ENCODE results near the gene COLQ.

COLQ gene

DNA sequence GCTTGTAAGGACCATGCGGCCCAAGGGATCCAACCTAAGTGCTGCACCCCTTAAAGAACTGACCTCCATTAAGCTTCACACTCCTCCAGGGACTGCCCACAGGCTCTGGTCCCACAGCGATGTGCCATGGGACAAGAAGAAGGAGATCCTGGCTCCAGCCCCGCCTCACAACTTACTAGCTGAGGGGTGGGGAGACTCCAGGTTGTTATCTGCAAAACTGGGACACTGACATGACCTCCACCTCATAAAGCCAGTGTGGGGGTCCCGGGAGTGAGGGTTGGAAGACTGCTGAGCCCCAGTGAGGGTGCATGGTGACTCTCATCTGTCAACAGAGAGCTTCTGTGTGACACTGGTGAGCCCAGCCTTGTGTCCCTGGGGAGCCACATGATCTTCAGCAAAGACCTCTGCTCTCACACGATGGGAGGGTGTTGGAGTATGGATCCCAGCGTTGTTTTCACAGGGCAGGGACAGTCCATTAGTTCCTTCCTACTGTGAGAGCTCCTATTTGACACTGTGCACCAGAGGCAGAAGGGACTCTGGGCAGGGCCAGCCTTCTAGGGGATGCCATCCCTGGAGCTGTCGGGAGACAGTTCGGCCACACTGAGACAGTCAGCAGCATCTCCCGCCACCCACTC, 67.4 kb downstream of the COLQ start:
- DNase-seq = no peak

GRCh38 chr3:15453501-15453900, 68.0 kb downstream of the COLQ start:
- no peak for DNase-seq

DNA sequence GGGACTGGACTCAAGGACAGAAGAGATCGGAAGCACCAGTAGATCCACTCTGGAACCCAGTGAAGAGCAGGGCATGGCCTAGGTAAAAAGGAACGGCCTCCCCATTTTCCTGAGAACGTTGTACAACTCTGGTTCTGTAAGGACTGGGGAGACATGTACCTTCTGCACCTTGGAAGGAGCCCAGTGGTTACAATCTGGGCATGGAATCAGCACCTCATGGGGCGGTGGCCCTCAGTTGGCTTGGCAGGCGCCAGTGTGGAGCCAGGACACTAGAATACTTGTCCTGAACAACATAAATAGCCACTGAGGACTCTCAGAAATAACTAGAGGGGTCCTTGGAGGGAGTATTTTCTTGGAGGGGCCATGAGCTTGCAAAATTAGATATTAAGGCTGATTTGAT, 68.5 kb downstream of the COLQ start:
- DNase-seq = no peak

DNA sequence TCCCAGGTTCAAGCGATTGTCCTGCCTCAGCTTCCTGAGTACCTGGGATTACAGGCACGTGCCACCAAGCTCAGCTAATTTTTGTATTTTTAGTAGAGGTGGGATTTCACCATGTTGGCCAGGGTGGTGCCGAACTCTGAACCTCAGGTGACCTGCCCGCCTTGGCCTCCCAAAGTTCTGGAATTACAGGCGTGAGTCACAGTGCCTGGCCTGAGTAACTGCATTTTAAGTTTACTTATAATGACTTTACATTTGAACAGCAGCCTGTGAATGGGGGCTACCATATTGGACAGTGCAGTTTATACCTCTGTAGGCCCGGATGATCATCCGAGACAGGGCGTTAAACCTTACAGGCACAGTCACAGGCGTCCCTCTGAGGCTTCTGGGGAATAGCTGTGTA, 69.3 kb downstream of the COLQ start:
- DNase-seq = no peak

DNA sequence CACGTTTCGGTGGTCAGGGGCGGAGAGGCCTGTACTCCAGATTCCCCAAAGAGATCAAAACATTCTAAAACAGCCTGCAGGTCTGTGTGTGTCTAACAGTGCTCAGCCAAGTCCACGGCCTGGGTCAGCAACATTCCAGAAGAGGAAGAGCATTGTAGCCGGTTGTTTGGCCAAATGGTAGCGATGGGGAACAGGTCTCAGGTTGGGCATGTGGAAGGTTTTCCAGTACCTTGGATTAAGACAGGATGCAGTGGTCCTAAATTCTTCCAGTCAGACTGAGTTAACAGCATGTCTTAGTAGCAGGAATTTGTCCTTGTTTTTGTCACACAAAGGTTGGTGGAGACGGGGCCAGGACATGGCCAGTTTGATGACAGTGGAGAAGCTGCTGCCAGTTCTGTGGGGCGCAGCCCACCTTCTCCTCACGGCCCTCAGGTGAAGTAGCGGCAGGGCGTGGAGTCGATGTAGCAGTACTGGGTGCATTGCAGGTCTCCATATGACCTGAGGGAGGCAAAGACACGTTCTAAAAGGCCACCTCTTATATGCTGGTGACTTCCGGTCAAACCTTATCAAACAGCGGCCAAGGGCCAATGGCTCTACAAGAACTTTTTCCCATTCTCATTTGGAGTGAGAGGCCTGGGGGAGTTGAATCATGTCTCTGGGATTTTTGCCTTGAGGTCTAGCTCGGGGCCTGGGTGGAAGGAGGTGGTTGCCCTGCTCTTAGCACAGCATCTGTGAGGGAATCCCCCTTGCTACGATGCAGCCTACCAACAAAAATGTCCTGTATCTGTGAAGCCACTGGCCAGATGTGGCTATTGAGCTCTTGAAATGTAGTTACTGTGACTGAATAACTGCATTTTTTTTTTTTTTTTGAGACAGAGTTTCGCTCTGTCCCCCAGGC, 70.0 kb downstream of the COLQ start:
- no peak for DNase-seq

- no peak for DNase-seq
Measured at GRCh38 chr3:15450438-15451215, 70.9 kb downstream of the COLQ start.

- DNase-seq = no peak
Measured at GRCh38 chr3:15449489-15450224, 71.8 kb downstream of the COLQ start.

GRCh38 chr3:15443826-15444524, 77.5 kb downstream of the COLQ start:
- DNase-seq = no peak

GRCh38 chr3:15440891-15441290, 80.6 kb downstream of the COLQ start:
- peak; percentile 16 for DNase-seq

DNA sequence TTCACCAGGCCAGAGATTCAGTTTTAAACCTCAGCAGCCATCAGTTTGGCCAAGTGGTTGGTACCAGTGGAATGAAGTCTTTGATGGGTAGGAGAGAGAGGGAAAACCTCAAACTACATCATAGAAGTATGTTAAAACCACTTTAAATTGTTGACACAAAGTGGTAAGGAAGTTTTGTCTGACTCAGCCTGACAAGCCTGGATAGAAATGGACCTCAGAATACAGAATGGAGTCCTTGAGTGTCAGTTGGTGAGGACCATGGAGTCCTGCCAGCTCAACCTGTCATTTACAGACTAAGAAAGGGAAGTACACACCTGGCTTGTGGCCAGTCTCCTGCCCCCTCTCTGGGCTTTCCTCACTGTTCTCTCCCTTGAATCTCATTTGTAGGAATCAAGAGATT, 82.0 kb downstream of the COLQ start:
- no peak for DNase-seq

- no peak for DNase-seq
Measured at GRCh38 chr3:15438983-15439382, 82.5 kb downstream of the COLQ start.

GRCh38 chr3:15436246-15436645, 85.3 kb downstream of the COLQ start:
- DNase-seq = no peak

DNA sequence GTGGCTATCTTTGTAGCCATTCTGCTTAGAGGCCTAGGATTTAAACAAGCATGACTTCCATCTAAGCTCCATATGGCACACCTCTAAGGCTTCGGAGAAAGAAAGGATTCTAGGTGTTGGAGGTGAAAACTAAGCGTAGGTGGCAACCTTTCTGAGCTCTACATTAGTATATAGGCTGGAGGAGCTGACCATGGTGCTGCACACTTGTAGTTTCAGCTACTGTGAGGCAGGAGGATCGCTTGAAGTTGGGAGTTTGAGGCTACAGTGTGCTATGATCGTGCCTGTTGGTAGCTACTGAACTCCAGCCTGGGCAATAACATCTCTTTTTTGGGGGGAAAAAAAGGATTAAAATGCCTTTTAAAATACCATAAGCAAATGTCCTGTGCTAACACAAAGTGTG, 86.8 kb downstream of the COLQ start:
- no peak for DNase-seq

GRCh38 chr3:15433531-15433930, 88.0 kb downstream of the COLQ start:
- no peak for DNase-seq

GRCh38 chr3:15431256-15431837, 90.2 kb downstream of the COLQ start:
- DNase-seq = no peak

- DNase-seq = no peak
Measured at GRCh38 chr3:15430624-15431023, 90.9 kb downstream of the COLQ start.

- no peak for DNase-seq
Measured at GRCh38 chr3:15429080-15429479, 92.4 kb downstream of the COLQ start.

DNA sequence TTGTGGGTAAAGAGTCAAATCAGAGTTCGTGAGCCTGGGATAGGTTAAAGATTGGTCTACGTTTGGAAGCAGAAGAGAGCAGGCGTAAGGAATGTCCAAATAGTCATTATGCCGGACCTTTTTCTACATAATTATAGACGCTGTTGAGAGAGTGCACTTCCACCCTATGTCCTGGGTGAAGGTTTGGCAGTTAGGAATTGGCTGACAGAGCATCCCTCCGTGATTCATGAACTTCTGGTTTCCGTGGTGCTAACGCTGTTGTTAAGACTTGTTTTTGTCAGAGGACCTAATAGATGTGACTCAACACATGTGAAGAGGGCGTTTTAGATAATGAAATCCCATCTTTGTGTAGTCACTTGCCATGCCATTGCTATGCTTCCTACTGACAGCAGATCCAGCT, 93.0 kb downstream of the COLQ start:
- DNase-seq = no peak

DNA sequence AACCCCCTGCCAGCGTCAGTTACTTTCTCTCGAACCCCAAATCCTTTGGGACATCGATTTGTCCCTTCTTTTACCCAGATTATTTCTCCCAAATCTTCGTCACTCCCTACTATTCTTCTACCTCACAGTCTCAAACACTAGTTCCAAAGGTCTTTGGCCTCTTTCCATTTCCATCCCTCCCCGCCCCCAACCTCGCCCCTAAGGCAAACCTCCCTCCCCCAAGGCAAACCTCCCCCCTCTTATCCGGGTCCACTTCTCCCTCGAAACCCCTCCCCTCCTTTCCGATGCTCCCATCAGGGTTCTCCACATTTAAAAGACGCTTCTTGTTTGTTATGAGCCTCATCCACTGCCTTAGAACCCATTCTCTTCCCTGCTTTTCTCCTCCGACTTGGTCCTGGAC, 93.5 kb downstream of the COLQ start:
- no peak for DNase-seq

DNA sequence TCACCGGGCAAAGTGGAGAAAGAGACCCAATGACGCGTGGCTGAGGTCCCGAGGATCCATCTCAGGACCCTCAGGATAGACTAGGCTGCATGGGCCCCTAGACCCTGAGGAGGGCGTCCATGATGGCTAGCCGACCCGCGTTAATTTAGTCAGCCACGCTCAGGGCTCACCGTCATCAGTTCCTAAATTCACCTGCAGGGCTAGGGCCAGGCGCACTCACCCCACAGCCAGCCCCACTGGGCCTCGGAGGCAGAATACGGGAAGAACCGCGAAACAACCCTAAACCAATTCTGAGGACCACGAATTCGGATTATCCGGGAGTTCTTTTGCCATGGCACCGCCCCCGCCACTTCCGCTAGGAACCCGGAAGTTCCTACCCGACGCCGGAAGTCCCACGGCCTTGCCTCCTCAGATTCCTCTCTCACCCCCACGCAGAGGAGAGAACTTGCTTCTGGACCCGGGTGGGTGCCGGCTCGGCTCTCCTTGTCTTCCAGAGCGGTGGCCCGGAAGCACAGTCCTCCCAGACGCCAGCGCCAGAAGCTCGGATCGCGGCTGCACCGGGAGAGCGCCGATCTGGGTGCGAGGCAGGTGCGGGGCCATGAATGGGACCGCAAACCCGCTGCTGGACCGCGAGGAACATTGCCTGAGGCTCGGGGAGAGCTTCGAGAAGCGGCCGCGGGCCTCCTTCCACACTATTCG, 94.2 kb downstream of the COLQ start, which contains the start of the genes EAF1 and METTL6:
EAF1 (plus strand) TSS at position 417 of the 699 bp plus-strand sequence; CDS start at position 599, 182 bp downstream.
METTL6 (minus strand) TSS at position 363 of the 699 bp plus-strand sequence. CDS start 1,033 bp downstream, outside the sequence.
- peak; percentile 70 for DNase-seq

DNA sequence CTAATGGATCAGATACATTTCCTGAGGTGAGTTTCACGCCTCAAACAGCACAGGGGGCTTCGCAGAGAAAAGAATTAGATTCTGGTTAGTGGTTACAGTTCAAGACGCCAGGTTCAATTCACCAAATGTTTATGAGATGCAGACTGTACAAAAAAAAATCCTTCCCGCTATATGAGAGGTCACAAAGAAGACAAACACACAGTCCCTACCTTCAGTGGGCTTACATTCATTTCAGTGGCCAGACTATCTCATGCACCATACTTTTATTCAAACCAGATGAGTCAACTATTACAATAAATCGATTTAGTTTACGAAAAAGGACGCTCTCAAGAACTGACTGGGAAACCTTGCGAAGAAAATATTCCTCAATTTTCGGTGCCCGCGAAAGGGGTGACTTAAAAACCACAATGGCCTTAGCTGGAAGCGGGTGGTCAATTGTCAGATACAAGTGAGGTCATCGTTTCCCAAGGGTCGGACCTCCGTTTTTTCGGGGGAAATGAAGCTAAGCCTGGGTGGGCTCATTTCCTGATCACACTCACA, 94.9 kb downstream of the COLQ start:
- no peak for DNase-seq
